GM03348 (cell line): ENCODE measurements around the gene SPSB2.
"Not testable (repeated sequence)": the region's sequence is repeated elsewhere in the genome, so short reads cannot be mapped to it uniquely, and the experiment has no call there.

ENCODE experiments used
- DNase-seq: peaks from one replicate; pipeline ENCODE4 v3.0.0; 2012; ENCODE audit warnings: low spot score

Gene SPSB2

GRCh38 chr12:6902448-6902847 lies 29.3 kb upstream of the SPSB2 start:
- no peak for DNase-seq

GRCh38 chr12:6899837-6900519 lies 26.9 kb upstream of the SPSB2 start:
- DNase-seq: no peak

- no peak for DNase-seq
Observed at GRCh38 chr12:6899427-6899826, 26.3 kb upstream of the SPSB2 start.

- no peak for DNase-seq
Observed at GRCh38 chr12:6896846-6897435, 23.8 kb upstream of the SPSB2 start.

- no peak for DNase-seq
Observed at GRCh38 chr12:6894321-6894720, 21.2 kb upstream of the SPSB2 start.

GRCh38 chr12:6892683-6893082 lies 19.6 kb upstream of the SPSB2 start:
- not testable (repeated sequence) for DNase-seq

GRCh38 chr12:6891646-6892001 lies 18.5 kb upstream of the SPSB2 start:
- no peak for DNase-seq

- peak; percentile 97 for DNase-seq
Observed at GRCh38 chr12:6890789-6891645, 17.9 kb upstream of the SPSB2 start.

GRCh38 chr12:6889775-6890573 lies 16.9 kb upstream of the SPSB2 start:
- DNase-seq: not testable (repeated sequence)

- not testable (repeated sequence) for DNase-seq
Observed at GRCh38 chr12:6888794-6889193, 15.7 kb upstream of the SPSB2 start.

GRCh38 chr12:6888360-6888759 lies 15.3 kb upstream of the SPSB2 start:
- DNase-seq: no peak

- no peak for DNase-seq
Observed at GRCh38 chr12:6887460-6887859, 14.4 kb upstream of the SPSB2 start.

- DNase-seq: not testable (repeated sequence)
Observed at GRCh38 chr12:6886206-6886999, 13.3 kb upstream of the SPSB2 start.

GRCh38 chr12:6884539-6884938 lies 11.4 kb upstream of the SPSB2 start:
- DNase-seq: no peak

GRCh38 chr12:6883683-6884082 lies 10.6 kb upstream of the SPSB2 start:
- DNase-seq: no peak

- no peak for DNase-seq
Observed at GRCh38 chr12:6883252-6883651, 10.1 kb upstream of the SPSB2 start.

- DNase-seq: not testable (repeated sequence)
Observed at GRCh38 chr12:6879824-6880223, 6.7 kb upstream of the SPSB2 start.

- DNase-seq: not testable (repeated sequence)
Observed at GRCh38 chr12:6874015-6874368, 889 bp upstream of the SPSB2 start.

- DNase-seq: peak; percentile 90
Observed at GRCh38 chr12:6872073-6873048, 742 bp downstream of the SPSB2 start.
